Mesenchymal stem cell (in vitro differentiated cells and primary cell): Measurements from ENCODE around the gene PRSS27.
A peak's percentile ranks its signal among the peaks of the same experiment; 100 is the strongest.

ENCODE experiments used
- DNase-seq: peaks from one replicate; pipeline ENCODE4 v3.0.0-alpha.2; 2013
- H2AFZ ChIP-seq: one replicate; pipeline ENCODE4 v1.6.1; 2013; ENCODE audit warnings: low read depth, mild to moderate bottlenecking, control low read depth, inconsistent platforms, low read length, moderate library complexity
- H2AK5ac ChIP-seq: 2 replicates; pipeline ENCODE4 v1.6.1; 2013; ENCODE audit warnings: low read length, moderate library complexity, mild to moderate bottlenecking, inconsistent platforms; ENCODE audit not compliant: severe bottlenecking
- H2BK120ac ChIP-seq: one replicate; pipeline ENCODE4 v1.6.1; 2013; ENCODE audit warnings: low read depth, mild to moderate bottlenecking, inconsistent platforms, low read length, moderate library complexity
- H2BK12ac ChIP-seq, 2 experiments: one replicate each; pipeline ENCODE4 v1.6.1; 2013; ENCODE audit warnings: inconsistent platforms in 2 of 2, low read length in 2 of 2, mild to moderate bottlenecking in 2 of 2, moderate library complexity in 2 of 2, control low read depth in 1 of 2
- H2BK15ac ChIP-seq: one replicate; pipeline ENCODE4 v1.6.1; 2013; ENCODE audit warnings: mild to moderate bottlenecking, low read depth, inconsistent platforms; ENCODE audit not compliant: poor library complexity, severe bottlenecking
- H2BK5ac ChIP-seq: 2 replicates; pipeline ENCODE4 v1.6.1; 2013; ENCODE audit warnings: low read depth, mild to moderate bottlenecking, low read length, control low read depth, inconsistent platforms; ENCODE audit not compliant: poor library complexity, severe bottlenecking
- H3K14ac ChIP-seq, 2 experiments: one replicate each; pipeline ENCODE4 v1.6.1; 2013; ENCODE audit warnings: inconsistent platforms in 2 of 2, low read length in 2 of 2, control low read depth in 1 of 2, mild to moderate bottlenecking in 1 of 2, moderate library complexity in 1 of 2
- H3K18ac ChIP-seq, 2 experiments: one replicate each; pipeline ENCODE4 v1.6.1; 2013; ENCODE audit warnings: inconsistent platforms in 2 of 2, low read length in 2 of 2, control low read depth in 1 of 2, low read depth in 1 of 2, mild to moderate bottlenecking in 1 of 2
- H3K23ac ChIP-seq, 2 experiments: one replicate each; pipeline ENCODE4 v1.6.1; 2013; ENCODE audit warnings: inconsistent platforms in 2 of 2, low read length in 2 of 2, mild to moderate bottlenecking in 2 of 2, moderate library complexity in 2 of 2, control low read depth in 1 of 2
- H3K27ac ChIP-seq: 2 replicates; pipeline ENCODE4 v1.5.1; 2013; ENCODE audit warnings: mild to moderate bottlenecking, moderate library complexity, low read length, control low read depth, inconsistent platforms; ENCODE audit not compliant: poor library complexity, severe bottlenecking
- H3K27me3 ChIP-seq, 2 experiments: 2 replicates each; pipeline versions ENCODE4 v1.6.1 to v1.7.0; 2013; ENCODE audit warnings: low read length in 2 of 2, mild to moderate bottlenecking in 2 of 2, moderate library complexity in 2 of 2, control low read depth in 1 of 2, inconsistent platforms in 1 of 2; ENCODE audit not compliant: control insufficient read depth in 1 of 2, insufficient read depth in 1 of 2
- H3K36me3 ChIP-seq, 2 experiments: 2 replicates each; pipeline versions ENCODE4 v1.6.1 to v1.7.0; 2013; ENCODE audit warnings: low read length in 2 of 2, control low read depth in 1 of 2, inconsistent platforms in 1 of 2, low read depth in 1 of 2, mild to moderate bottlenecking in 1 of 2; ENCODE audit not compliant: insufficient read depth in 2 of 2, control insufficient read depth in 1 of 2
- H3K4ac ChIP-seq, 2 experiments: one replicate each; pipeline ENCODE4 v1.6.1; 2013; ENCODE audit warnings: inconsistent platforms in 2 of 2, low read length in 2 of 2, mild to moderate bottlenecking in 2 of 2, moderate library complexity in 2 of 2, control low read depth in 1 of 2, low read depth in 1 of 2
- H3K4me1 ChIP-seq: 2 replicates; pipeline ENCODE4 v1.6.1; 2013; ENCODE audit warnings: low read depth, low read length, control low read depth; ENCODE audit not compliant: control insufficient read depth, insufficient read depth
- H3K4me2 ChIP-seq: 2 replicates; pipeline ENCODE4 v1.6.1; 2013; ENCODE audit warnings: low read length, mild to moderate bottlenecking, inconsistent platforms; ENCODE audit not compliant: poor library complexity, severe bottlenecking
- H3K4me3 ChIP-seq, 2 experiments: 2 replicates each; pipeline versions ENCODE4 v1.5.1 to v1.7.0; 2013; ENCODE audit warnings: low read length in 2 of 2, mild to moderate bottlenecking in 2 of 2, control low read depth in 1 of 2, low read depth in 1 of 2; ENCODE audit not compliant: insufficient read depth in 1 of 2
- H3K79me1 ChIP-seq: replicated peaks from 2 replicates; pipeline ENCODE4 v1.6.1; 2013; ENCODE audit warnings: mild to moderate bottlenecking, control low read depth, low read length, inconsistent platforms; ENCODE audit not compliant: poor library complexity, severe bottlenecking
- H3K9ac ChIP-seq: 2 replicates; pipeline ENCODE4 v1.7.0; 2013; ENCODE audit warnings: mild to moderate bottlenecking, low read length, moderate library complexity
- H3K9me3 ChIP-seq: 2 replicates; pipeline ENCODE4 v1.7.0; 2013; ENCODE audit warnings: mild to moderate bottlenecking, low read length; ENCODE audit not compliant: control insufficient read depth
- H4K8ac ChIP-seq: one replicate; pipeline ENCODE4 v1.6.1; 2013; ENCODE audit warnings: inconsistent platforms, mild to moderate bottlenecking, low read length, moderate library complexity
- H4K91ac ChIP-seq: one replicate; pipeline ENCODE4 v1.6.1; 2013; ENCODE audit warnings: mild to moderate bottlenecking, low read length, inconsistent platforms
- WGBS: methylation state at CpG from one replicate; pipeline ENCODE4 v1.1.7; 2013; ENCODE audit warnings: mixed read lengths; 5-methylcytosine and 5-hydroxymethylcytosine counted together

PRSS27 gene

DNA sequence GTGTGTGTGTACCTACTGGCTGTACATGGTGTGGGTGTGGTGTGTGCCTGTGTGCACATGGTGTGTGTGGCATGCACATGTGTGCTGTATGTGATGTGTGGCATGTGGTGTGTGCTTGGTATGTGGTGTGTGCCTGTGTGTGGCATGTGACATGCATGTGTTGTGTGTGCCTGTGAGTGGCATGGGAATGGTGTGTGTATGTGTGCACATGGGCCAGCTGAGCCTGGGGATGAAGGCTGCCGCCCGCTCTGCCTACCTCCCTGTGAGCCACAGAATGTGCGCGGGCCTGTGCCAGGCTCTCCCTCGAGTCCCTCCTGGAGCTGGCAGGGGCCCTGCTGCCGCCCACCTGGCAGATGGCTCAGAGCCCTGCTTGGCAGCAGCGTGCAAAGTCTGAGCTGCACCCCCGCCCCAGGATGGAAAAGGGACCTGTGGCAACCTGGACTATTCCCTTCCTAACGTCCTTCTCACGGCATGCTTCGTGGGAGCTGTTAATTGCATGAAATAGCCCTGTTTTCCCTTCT is 9.3 kb downstream of the PRSS27 start:
- Histone ChIP-seq H2AK5ac (no peak overlapping the region), H3K36me3 (peaks cover 27 to 50% of the 10 kb centered on the region in 2 experiments), H3K79me1 (peaks cover 16% of the 10 kb centered on the region), H2BK120ac (no peak overlapping the region), H3K27ac (no peak overlapping the region), H3K18ac (no peak overlapping the region), H3K23ac (no peak overlapping the region), H2BK5ac (no peak overlapping the region), H2BK15ac (no peak overlapping the region), H3K9me3 (no peaks in the 10 kb centered on the region), H3K27me3 (no peaks in the 10 kb centered on the region), H3K4me3 (no peak overlapping the region), H3K14ac (no peak overlapping the region), H3K4ac (no peak overlapping the region), H2BK12ac (no peak overlapping the region), H4K8ac (no peak overlapping the region), H3K4me2 (no peak overlapping the region), H4K91ac (peak overlapping the region; percentile 69), H3K4me1 (peaks cover 4% of the 10 kb centered on the region), H2AFZ (no peak overlapping the region), H3K9ac (no peak overlapping the region)
- DNase-seq = no peak
- WGBS = 89% methylated on average over 11 of the region's 11 CpGs

DNA sequence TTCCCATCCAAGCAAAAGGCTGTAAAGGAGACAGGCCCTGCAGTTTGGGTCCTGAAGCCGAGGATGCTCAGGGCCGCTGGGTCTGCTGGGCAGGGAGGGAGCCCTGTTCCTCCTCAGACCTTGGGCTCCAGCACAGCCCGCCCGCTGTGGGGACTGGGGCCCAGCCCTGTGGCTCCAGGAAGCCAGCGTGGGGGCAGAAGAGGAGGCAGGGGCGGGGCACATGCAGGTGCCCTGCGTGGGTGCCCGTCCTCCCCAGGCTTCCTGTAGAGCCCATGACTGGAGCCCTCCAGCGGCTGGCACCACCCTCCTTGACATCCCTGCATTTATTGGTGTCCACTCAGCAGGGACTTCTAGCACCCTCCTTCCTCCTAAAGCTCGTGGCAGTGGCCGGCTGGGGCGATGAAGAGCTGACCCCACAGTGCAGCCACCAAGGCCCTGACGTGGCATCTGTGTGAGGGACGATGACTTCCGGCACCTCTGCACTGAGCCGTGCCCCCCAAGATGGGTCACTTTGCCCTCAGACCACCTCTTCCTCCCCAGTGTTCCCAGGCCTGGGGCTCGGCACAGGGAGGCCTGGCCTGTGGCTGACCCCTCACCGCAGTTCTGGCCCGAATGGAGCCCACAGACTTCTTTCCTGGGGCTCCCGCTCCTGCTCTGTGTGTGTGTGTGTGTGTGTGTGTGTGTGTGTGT is 9.9 kb downstream of the PRSS27 start:
- Histone ChIP-seq H3K18ac (no peak overlapping the region), H3K23ac (no peak overlapping the region), H2BK120ac (no peak overlapping the region), H3K27me3 (no peaks in the 10 kb centered on the region), H2AFZ (no peak overlapping the region), H3K36me3 (peaks cover 33 to 56% of the 10 kb centered on the region in 2 experiments), H3K4me3 (no peak overlapping the region), H3K4me2 (no peak overlapping the region), H3K9me3 (no peaks in the 10 kb centered on the region), H4K8ac (no peak overlapping the region), H2AK5ac (no peak overlapping the region), H3K79me1 (peaks cover 22% of the 10 kb centered on the region), H4K91ac (peak overlapping the region; percentile 69), H3K14ac (no peak overlapping the region), H2BK12ac (no peak overlapping the region), H3K27ac (no peak overlapping the region), H3K9ac (no peak overlapping the region), H3K4ac (no peak overlapping the region), H2BK15ac (no peak overlapping the region), H3K4me1 (no peaks in the 10 kb centered on the region), H2BK5ac (no peak overlapping the region)
- WGBS = 95% methylated on average over 20 of the region's 20 CpGs
- DNase-seq = no peak

DNA sequence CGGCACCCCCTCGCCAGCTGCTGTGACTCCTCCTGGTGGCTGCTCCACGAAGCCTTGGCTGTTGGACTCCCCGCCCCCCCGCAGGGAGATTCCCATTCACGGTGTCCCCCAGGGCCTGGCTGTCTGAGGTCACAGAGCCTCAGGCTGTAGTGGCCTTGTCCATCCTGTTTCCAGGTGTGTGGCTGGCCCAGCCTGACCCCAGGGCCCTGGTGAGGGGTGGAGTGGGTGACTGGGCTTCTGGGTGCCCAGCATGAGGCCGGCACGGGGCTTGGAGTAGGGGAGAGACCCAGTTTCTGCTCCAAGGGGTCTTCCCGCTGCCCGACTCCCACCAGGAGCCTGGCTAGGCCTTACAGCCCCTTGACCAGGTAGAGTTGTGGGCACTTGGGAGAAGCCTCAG is 10.4 kb downstream of the PRSS27 start:
- Histone ChIP-seq H2BK15ac (no peak overlapping the region), H4K8ac (no peak overlapping the region), H2BK5ac (no peak overlapping the region), H3K4me2 (no peak overlapping the region), H3K14ac (no peak overlapping the region), H3K27me3 (no peaks in the 10 kb centered on the region), H2BK120ac (no peak overlapping the region), H3K27ac (no peak overlapping the region), H3K23ac (no peak overlapping the region), H3K18ac (no peak overlapping the region), H3K9me3 (no peaks in the 10 kb centered on the region), H3K79me1 (peaks cover 23% of the 10 kb centered on the region), H2AFZ (no peak overlapping the region), H3K4me1 (no peaks in the 10 kb centered on the region), H4K91ac (no peak overlapping the region), H2BK12ac (no peak overlapping the region), H2AK5ac (no peak overlapping the region), H3K4me3 (no peak overlapping the region), H3K4ac (no peak overlapping the region), H3K36me3 (peaks cover 36 to 62% of the 10 kb centered on the region in 2 experiments), H3K9ac (no peak overlapping the region)
- 89% methylated on average over 10 of the region's 10 CpGs for WGBS
- DNase-seq = no peak

DNA sequence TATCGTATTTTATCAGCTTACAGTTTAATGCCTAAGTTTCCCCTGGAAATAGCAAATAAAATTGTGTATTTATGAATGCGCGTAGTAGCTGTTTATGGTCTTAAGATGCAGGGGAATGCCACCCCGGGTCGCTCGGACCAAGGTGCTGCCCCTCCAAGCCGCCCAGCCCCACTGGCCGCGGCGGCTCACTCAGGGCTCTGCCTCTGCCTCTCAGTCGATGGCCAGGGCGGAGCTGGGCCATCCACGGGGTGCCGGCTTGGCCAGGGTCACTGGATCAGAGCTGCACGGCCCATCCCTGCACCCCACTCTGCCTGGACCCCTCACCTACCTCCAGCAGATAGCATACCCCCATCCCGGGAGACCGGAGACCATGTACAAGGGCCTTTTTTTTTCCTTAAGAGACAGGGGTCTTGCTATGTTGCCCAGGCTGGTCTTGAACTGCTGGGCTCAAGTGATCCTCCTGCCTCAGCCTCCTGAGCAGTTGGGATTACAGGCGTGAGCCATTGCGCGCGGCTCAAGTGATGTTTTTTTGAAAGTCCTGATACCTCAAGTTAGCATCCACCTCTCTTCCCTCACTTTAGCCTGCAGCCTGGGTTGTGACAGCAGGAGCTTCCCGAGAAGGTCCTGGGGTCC is 11.0 kb downstream of the PRSS27 start:
- no peak overlapping the region for H3K4me2 ChIP-seq
- no peak overlapping the region for H3K18ac ChIP-seq
- H2AFZ ChIP-seq = no peak overlapping the region
- no peak overlapping the region for H3K23ac ChIP-seq
- H2BK12ac ChIP-seq = no peak overlapping the region
- no peaks in the 10 kb centered on the region for H3K4me1 ChIP-seq
- no peak overlapping the region for H3K9ac ChIP-seq
- no peak overlapping the region for H2BK15ac ChIP-seq
- no peaks in the 10 kb centered on the region for H3K27me3 ChIP-seq
- no peak overlapping the region for H3K14ac ChIP-seq
- H3K9me3 ChIP-seq = no peaks in the 10 kb centered on the region
- 97% methylated on average over 21 of the region's 22 CpGs for WGBS
- H3K4me3 ChIP-seq = no peak overlapping the region
- H3K36me3 ChIP-seq = peaks cover 37 to 67% of the 10 kb centered on the region in 2 experiments
- no peak overlapping the region for H4K8ac ChIP-seq
- peaks cover 25% of the 10 kb centered on the region for H3K79me1 ChIP-seq
- no peak overlapping the region for H2BK120ac ChIP-seq
- H3K27ac ChIP-seq = no peak overlapping the region
- H2AK5ac ChIP-seq = no peak overlapping the region
- no peak overlapping the region for H4K91ac ChIP-seq
- H3K4ac ChIP-seq = no peak overlapping the region
- H2BK5ac ChIP-seq = peak overlapping the region; percentile 5
- no peak for DNase-seq
